H1 (cell line): ENCODE measurements around the gene RUFY3. TPM values are rescaled to one million over a fixed set of nuclear protein-coding genes. Genes with fewer than 3 reads are reported as not detected.

Experiments
- ASH2L ChIP-seq: fragments of 200-600, 300-600 bp; sonication (generic); IDR thresholded peaks from one replicate; pipeline ENCODE4 v1.7.1; 2017; ENCODE audit warnings: low read length
- CBX8 ChIP-seq: fragments of 300-800, 300-1000 bp; sonication (generic); IDR thresholded peaks from 2 replicates; pipeline ENCODE4 v1.7.1; 2016; ENCODE audit warnings: low read depth, low read length, borderline replicate concordance
- JUN ChIP-seq: IDR thresholded peaks from 2 replicates; pipeline ENCODE4 v1.6.1; 2011; ENCODE audit warnings: low read depth, mild to moderate bottlenecking, improper control_type of control experiment, low read length
- KDM1A ChIP-seq: fragments of 200-600, 300-600 bp; sonication (generic); IDR thresholded peaks from 2 replicates; pipeline ENCODE4 v1.7.1; 2016; ENCODE audit warnings: mild to moderate bottlenecking, low read length, borderline replicate concordance
- RNF2 ChIP-seq: fragments of 200-900, 300-1000 bp; sonication (generic); IDR thresholded peaks from 2 replicates; pipeline ENCODE4 v1.7.1; 2016; ENCODE audit warnings: borderline replicate concordance, low read depth, mild to moderate bottlenecking, antibody characterized with exemption, low read length; ENCODE audit not compliant: poor library complexity, severe bottlenecking; ENCODE audit errors: missing control alignments
- SP1 ChIP-seq: IDR thresholded peaks from 2 replicates; pipeline ENCODE4 v1.6.1; 2011; ENCODE audit warnings: low read depth, low read length
- SP4 ChIP-seq: IDR thresholded peaks from 2 replicates; pipeline ENCODE4 v1.6.1; 2012; ENCODE audit warnings: low read length, inconsistent platforms
- polyA plus RNA-seq, 7 experiments: library from polyadenylated mRNA; depleted of rRNA in 3 of 7; stranded (reverse) in 5 of 7; unstranded in 2 of 7; fragments of >200 nt in 5 of 7; fragments of 200-250 nt in 2 of 7; gene quantifications; 1 replicate in 5 of 7; 2 replicates in 1 of 7; 4 replicates in 1 of 7; pipeline versions ENCODE4 v1.2.1 to v1.2.3, GENCODE V29; 2011 to 2013; ENCODE audit warnings: missing spikeins in 2 of 7, mixed read lengths in 2 of 7
- total RNA-seq: library from RNA; stranded (reverse); fragmentation: NEBNext Ultra II Directional; extraction: Animal tissue kit (Norgen Biotek cat#: 25700); gene quantifications from 2 replicates; pipeline ENCODE4 v1.2.1, GENCODE V29; 2021

RUFY3 gene
- total and polyA plus RNA-seq, 2 of the 8 experiments (the other 6 are each of a cell fraction or from before 2014, with no cell fraction given), result 7.8 to 33.1 TPM

GRCh38 chr4:70801265-70801809 is 79.6 kb downstream of the RUFY3 start (continued):
- TF ChIP-seq SP1 (no peak), JUN (no peak), SP4 (no peak), KDM1A (no peak), ASH2L (no peak), RNF2 (no peak), CBX8 (no peak)
